Activated CD8-positive, alpha-beta T cell treated with anti-CD3 and anti-CD28 coated beads for 36 hours (primary cell): ENCODE data around the gene C1QBP. TPM values are rescaled to one million over a fixed set of nuclear protein-coding genes. Genes with fewer than 3 reads are reported as not detected.

Experiments used
- ATAC-seq: fragments of 200-7000 bp; cut with Tn5 transposase; one replicate; pipeline ENCODE4 v1.10.0; 2021; ENCODE audit warnings: mild to moderate bottlenecking, moderate library complexity
- CTCF ChIA-PET: fragments of 350-600 bp; sonication (Branson Sonifier 250); formaldehyde crosslinking; loops from one replicate; lab custom pipeline; 2021; ENCODE audit warnings: antibody characterized with exemption; lab: Charles Lee
- POLR2A ChIA-PET: fragments of 350-600 bp; sonication (Branson Sonifier 250); formaldehyde crosslinking; loops from one replicate; lab custom pipeline; 2021; ENCODE audit warnings: antibody characterized with exemption; lab: Charles Lee
- DNase-seq: peaks from one replicate; pipeline ENCODE4 v3.0.0-alpha.2; 2020
- H3K27ac Mint-ChIP-seq: one replicate; pipeline ENCODE4 v1.8.0; 2021; ENCODE audit warnings: mild to moderate bottlenecking, mixed read lengths
- H3K27me3 Mint-ChIP-seq: one replicate; pipeline ENCODE4 v1.8.0; 2021; ENCODE audit warnings: mixed read lengths
- H3K36me3 Mint-ChIP-seq: one replicate; pipeline ENCODE4 v1.8.0; 2021; ENCODE audit warnings: low read depth, mixed read lengths
- H3K4me1 Mint-ChIP-seq: one replicate; pipeline ENCODE4 v1.8.0; 2021; ENCODE audit warnings: low read depth, mixed read lengths
- H3K4me3 Mint-ChIP-seq: one replicate; pipeline ENCODE4 v1.8.0; 2021; ENCODE audit warnings: mild to moderate bottlenecking, moderate library complexity, mixed read lengths
- H3K9me3 Mint-ChIP-seq: one replicate; pipeline ENCODE4 v1.8.0; 2021; ENCODE audit warnings: mixed read lengths
- intact Hi-C: fragments of 100-400 bp; cut with micrococcal nuclease; formaldehyde crosslinking; loops from one replicate; pipeline ENCODE4 v1.10.0; 2022
- total RNA-seq, 2 experiments: library from RNA; stranded (reverse); gene quantifications; one replicate each; pipeline ENCODE4 v1.2.3, GENCODE V29; 2021
- TF ChIP-seq, protein P1 (sequence below): fragments of 200-600 bp; IDR thresholded peaks from one replicate; pipeline ENCODE4 v1.8.0; 2022; ENCODE audit warnings: antibody characterized with exemption, mild to moderate bottlenecking

Gene C1QBP
- total RNA-seq, 2 experiments from 2014 or later: 463 to 470 TPM

DNA sequence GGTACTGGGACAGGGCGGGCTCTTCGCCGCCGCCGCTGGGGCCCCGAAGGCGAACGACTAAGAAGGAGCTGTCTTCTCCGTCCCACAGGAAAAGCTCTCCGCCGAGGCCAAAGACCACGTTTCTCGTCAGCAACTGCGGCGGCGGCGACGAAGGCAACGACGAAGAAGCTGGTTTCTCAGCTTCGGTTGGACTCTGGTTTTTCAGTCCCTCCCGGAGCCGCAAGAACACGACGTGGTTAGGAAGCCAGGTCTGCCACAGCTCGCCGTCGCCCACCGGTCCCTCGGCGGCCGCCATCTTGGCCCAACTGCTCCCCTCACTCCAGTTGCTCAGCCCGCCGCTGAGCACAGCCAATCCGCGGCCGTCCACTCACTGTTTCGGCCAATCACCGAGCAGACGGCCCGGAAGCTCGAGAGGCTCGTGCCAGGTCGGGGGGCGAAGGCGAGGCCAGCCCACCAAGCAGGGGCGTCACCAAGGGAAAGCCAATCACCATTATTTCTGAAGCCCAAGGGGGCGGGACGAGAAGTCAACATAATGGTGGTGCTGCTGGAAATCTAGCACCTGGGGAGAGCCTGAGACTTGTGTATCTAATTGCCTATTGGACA lies 19.5 kb downstream of the C1QBP start, which contains the start of gene NUP88:
Gene NUP88 (minus strand): TSS at position 307 of the 603 bp plus-strand sequence. CDS start 12 bp downstream, at position 295.
- H3K9me3 Mint-ChIP-seq: no peaks in the 10 kb centered on the region
- TF ChIP-seq, protein P1, sequence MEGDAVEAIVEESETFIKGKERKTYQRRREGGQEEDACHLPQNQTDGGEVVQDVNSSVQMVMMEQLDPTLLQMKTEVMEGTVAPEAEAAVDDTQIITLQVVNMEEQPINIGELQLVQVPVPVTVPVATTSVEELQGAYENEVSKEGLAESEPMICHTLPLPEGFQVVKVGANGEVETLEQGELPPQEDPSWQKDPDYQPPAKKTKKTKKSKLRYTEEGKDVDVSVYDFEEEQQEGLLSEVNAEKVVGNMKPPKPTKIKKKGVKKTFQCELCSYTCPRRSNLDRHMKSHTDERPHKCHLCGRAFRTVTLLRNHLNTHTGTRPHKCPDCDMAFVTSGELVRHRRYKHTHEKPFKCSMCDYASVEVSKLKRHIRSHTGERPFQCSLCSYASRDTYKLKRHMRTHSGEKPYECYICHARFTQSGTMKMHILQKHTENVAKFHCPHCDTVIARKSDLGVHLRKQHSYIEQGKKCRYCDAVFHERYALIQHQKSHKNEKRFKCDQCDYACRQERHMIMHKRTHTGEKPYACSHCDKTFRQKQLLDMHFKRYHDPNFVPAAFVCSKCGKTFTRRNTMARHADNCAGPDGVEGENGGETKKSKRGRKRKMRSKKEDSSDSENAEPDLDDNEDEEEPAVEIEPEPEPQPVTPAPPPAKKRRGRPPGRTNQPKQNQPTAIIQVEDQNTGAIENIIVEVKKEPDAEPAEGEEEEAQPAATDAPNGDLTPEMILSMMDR: no peak
- ChIA-PET POLR2A (interaction anchor here (0.6 to 4.4 kb wide), 25 partner anchors 9 to 1895 kb away, joined by 3 to 40 read pairs (median 4); partner anchors contain the start of genes C1QBP, DERL2, DHX33 and MIS12), CTCF (interaction anchor here (3.8 kb wide), 1 partner anchor 20 kb away, joined by 43 read pairs; the partner anchor contains the start of gene C1QBP)
- ATAC-seq (peak; percentile 94), DNase-seq (peak; percentile 98)
- peak within 1 kb of the TSS; percentile 100 for H3K4me3 Mint-ChIP-seq
- no peaks in the 10 kb centered on the region for H3K27me3 Mint-ChIP-seq
- peak within 1 kb of the TSS; percentile 100 for H3K27ac Mint-ChIP-seq
- H3K4me1 Mint-ChIP-seq: peaks cover 40% of the 10 kb centered on the region
- intact Hi-C loops: no loop called here
- H3K36me3 Mint-ChIP-seq: peaks cover 52% of the 10 kb centered on the region

DNA sequence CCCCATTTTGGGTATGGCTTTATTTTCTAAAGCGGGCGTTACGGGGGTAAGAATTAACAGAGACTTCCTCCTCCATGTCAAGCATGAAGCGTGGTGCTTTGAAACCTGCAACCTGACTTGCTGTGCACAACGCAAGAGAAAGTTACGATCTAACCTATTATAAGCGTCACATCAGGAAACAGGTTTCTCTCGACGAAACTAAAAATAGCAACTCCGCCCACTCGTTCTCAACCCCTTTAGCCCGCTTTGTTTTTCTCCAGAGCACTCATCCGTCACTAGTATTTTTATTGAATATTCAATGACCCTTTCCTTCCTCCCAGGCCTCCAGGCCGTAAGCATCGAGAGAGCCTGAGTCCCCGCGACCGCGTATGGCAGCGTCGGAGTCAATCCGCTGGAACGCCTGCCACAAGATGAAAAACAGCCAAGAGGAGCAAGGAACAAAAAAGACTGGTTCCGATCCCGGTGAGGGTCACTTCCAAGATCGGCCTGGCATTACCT lies 20.0 kb downstream of the C1QBP start:
- POLR2A ChIA-PET: interaction anchor here (0.6 to 4.4 kb wide), 26 partner anchors 9 to 1895 kb away, joined by 3 to 40 read pairs (median 4); partner anchors contain the start of genes C1QBP, DERL2, DHX33 and MIS12
- ATAC-seq (peak; percentile 25), DNase-seq (peak; percentile 87)
- H3K4me1 Mint-ChIP-seq: peaks cover 41% of the 10 kb centered on the region
- intact Hi-C loops: no loop called here
- TF ChIP-seq, protein P1: no peak
- peaks cover 52% of the 10 kb centered on the region for H3K36me3 Mint-ChIP-seq
- H3K27me3 Mint-ChIP-seq: no peaks in the 10 kb centered on the region
- no peaks in the 10 kb centered on the region for H3K9me3 Mint-ChIP-seq
- peak overlapping the region; percentile 100 for H3K4me3 Mint-ChIP-seq
- peak overlapping the region; percentile 100 for H3K27ac Mint-ChIP-seq
- CTCF ChIA-PET: interaction anchor here (3.8 kb wide), 1 partner anchor 21 kb away, joined by 43 read pairs; the partner anchor contains the start of gene C1QBP

DNA sequence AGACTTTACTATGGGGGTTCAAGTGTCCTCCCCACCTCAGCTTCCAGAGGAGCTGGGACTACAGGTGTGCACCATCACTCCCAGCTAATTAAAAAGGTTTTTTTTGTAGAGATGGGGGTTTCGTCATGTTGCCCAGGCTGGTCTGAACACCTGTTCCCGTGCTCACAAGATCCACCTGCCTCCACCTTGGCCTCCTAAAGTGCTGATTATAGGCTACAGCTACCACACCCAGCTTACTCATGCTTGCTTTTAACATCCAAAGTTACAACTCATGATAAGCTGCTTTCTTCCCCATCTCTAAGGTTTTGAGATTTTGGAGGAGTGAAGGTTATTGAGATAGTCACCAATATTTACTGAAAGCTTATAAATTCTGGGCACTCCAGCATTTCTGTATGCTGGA lies 22.1 kb downstream of the C1QBP start:
- Mint-ChIP-seq H3K36me3 (peaks cover 59% of the 10 kb centered on the region), H3K4me1 (peaks cover 51% of the 10 kb centered on the region), H3K4me3 (peak overlapping the region; percentile 100), H3K27me3 (no peaks in the 10 kb centered on the region), H3K27ac (peak overlapping the region; percentile 76), H3K9me3 (no peaks in the 10 kb centered on the region)
- intact Hi-C loops: no loop called here
- TF ChIP-seq, protein P1: no peak
- ATAC-seq (no peak), DNase-seq (no peak)
- CTCF ChIA-PET: interaction anchor here (3.8 kb wide), 1 partner anchor 23 kb away, joined by 43 read pairs; the partner anchor contains the start of gene C1QBP
- POLR2A ChIA-PET: interaction anchor here (1.0 to 4.4 kb wide), 5 partner anchors 12 to 69 kb away, joined by 3 to 40 read pairs (median 5); partner anchors contain the start of genes C1QBP and DERL2

DNA sequence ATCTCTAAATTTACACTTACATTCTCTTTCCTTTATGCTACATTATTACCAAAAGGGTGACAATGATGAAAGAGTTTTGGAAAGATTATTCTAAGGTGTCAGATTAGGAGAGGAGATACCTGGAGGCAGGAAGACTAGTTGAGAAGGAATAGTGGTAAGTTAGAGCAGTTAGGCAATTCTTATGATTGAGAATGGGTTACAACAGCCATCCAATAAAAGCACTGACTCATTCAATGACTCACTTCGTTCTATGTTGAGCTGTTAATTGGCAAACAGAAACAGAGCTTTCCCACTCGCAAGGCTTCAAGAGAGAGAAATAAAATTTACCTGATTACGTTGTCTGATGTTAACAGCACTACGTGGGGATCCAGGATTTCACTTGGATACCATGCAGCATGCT lies 25.3 kb downstream of the C1QBP start:
- ATAC-seq (peak; percentile 55), DNase-seq (no peak)
- TF ChIP-seq, protein P1: no peak
- H3K4me1 Mint-ChIP-seq: peaks cover 53% of the 10 kb centered on the region
- no peak overlapping the region for H3K4me3 Mint-ChIP-seq
- ChIA-PET CTCF (interaction anchor here (1.1 to 4.0 kb wide), 3 partner anchors 10 to 28 kb away, joined by 3 to 22 read pairs (median 4); partner anchors contain the start of gene C1QBP), POLR2A (interaction anchor here (0.7 to 3.9 kb wide), 5 partner anchors 8 to 72 kb away, joined by 3 to 13 read pairs (median 4); partner anchors contain the start of genes DERL2 and MIS12)
- intact Hi-C loops: no loop called here
- H3K27ac Mint-ChIP-seq: peak overlapping the region; percentile 50
- H3K9me3 Mint-ChIP-seq: no peaks in the 10 kb centered on the region
- no peaks in the 10 kb centered on the region for H3K27me3 Mint-ChIP-seq
- peaks cover 60% of the 10 kb centered on the region for H3K36me3 Mint-ChIP-seq
